ENCODE measurements around the gene SPRTN. TPM values are rescaled to one million over a fixed set of nuclear protein-coding genes. Genes with fewer than 3 reads are reported as not detected.

Gene SPRTN, protein sequence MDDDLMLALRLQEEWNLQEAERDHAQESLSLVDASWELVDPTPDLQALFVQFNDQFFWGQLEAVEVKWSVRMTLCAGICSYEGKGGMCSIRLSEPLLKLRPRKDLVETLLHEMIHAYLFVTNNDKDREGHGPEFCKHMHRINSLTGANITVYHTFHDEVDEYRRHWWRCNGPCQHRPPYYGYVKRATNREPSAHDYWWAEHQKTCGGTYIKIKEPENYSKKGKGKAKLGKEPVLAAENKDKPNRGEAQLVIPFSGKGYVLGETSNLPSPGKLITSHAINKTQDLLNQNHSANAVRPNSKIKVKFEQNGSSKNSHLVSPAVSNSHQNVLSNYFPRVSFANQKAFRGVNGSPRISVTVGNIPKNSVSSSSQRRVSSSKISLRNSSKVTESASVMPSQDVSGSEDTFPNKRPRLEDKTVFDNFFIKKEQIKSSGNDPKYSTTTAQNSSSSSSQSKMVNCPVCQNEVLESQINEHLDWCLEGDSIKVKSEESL
- total RNA-seq (13.4 and 15.9 TPM in 2 replicates), polyA plus RNA-seq (3.5 and 12.3 TPM in 2 replicates), polyA minus RNA-seq (8.9 and 22.1 TPM in 2 replicates)
- total RNA-seq (2013): 13.7 TPM

DNA sequence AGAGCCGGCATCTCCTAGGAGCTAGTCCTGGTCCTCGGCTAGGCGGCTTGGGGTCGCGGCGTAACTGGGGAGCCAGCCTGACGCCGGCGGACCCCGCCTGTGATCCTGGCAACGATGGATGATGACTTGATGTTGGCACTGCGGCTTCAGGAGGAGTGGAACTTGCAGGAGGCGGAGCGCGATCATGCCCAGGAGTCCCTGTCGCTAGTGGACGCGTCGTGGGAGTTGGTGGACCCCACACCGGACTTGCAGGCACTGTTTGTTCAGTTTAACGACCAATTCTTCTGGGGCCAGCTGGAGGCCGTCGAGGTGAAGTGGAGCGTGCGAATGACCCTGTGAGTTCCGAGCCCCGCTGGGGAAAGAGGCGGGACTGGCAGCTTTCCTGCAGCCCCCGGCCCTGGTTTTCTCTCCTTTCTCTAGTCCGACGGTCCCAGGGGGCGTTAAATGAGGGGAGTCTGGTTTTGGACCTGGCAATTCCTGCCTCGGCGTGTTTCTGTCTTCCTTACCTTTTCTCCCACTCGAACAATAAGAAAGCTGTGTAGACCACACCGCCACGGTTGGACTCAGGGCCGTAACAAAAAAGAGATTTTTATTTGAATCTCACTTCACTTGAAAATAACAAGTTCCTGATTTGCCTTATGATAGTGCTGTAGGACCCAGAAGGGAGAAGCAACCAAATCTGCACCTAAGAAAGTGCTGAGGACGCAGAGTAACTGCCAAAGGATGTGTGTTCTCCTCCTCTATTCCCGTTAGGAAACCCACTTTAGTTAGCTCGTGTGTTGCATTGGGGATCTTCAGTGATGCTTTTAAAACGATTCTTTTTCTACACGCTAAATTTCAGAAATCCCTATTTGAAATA is at the start of gene SPRTN:
Gene SPRTN (plus strand): TSS at position 24 of the 859 bp plus-strand sequence. CDS start 91 bp downstream, at position 115.
- Histone ChIP-seq H3K36me3 (replicated peaks in 1 of 2; ENCODE audit: control extremely low read depth in 1 of 2, control insufficient read depth in 1 of 2, extremely low read depth in 1 of 2, insufficient read depth in 2 of 2, low read length in 1 of 2) (peaks cover 3 to 6% of the 10 kb centered on the region in 2 experiments), H3K4me3 (ENCODE audit: control extremely low read depth in 1 of 5, extremely low read depth in 1 of 5, insufficient read depth in 1 of 5, low read depth in 2 of 5, low read length in 4 of 5) (peak within 1 kb of the TSS; percentile 68 to 96 (median 94)), H4K20me1 (ENCODE audit: control insufficient read depth, insufficient read depth, low read length, poor library complexity, severe bottlenecking) (peaks cover 32% of the 10 kb centered on the region), H3K27ac (ENCODE audit: low read length in 2 of 2) (peak within 1 kb of the TSS; percentile 93 to 99), H3K79me2 (ENCODE audit: control insufficient read depth, insufficient read depth, low read length) (peaks cover 84% of the 10 kb centered on the region), H3K4me1 (ENCODE audit: control insufficient read depth in 2 of 2, insufficient read depth in 2 of 2, low read length in 2 of 2) (peaks cover 45 to 46% of the 10 kb centered on the region in 2 donors), H3K9me3 (ENCODE audit: control extremely low read depth in 1 of 3, control insufficient read depth in 2 of 3, insufficient read depth in 1 of 3, low read length in 2 of 3) (peaks cover 0 to 10% (median 0%) of the 10 kb centered on the region in 3 donors), H2AFZ (ENCODE audit: insufficient read depth, low read depth, low read length, poor library complexity, severe bottlenecking) (peak within 1 kb of the TSS; percentile 99), H3K4me2 (replicated peaks; ENCODE audit: low read depth, low read length, poor library complexity, severe bottlenecking) (peak within 1 kb of the TSS; percentile 88), H3K9ac (ENCODE audit: low read length) (peak within 1 kb of the TSS; percentile 99), H3K27me3 (replicated peaks in 1 of 4; ENCODE audit: control extremely low read depth in 1 of 4, control insufficient read depth in 3 of 4, insufficient read depth in 4 of 4, low read length in 3 of 4) (no peaks in the 10 kb centered on the region)
- Mint-ChIP-seq H3K27ac (peak within 1 kb of the TSS; percentile 100), H3K9me3 (ENCODE audit: insufficient read depth) (no peaks in the 10 kb centered on the region), H3K27me3 (peaks cover 3% of the 10 kb centered on the region), H3K4me1 (peaks cover 51% of the 10 kb centered on the region), H3K4me3 (peak within 1 kb of the TSS; percentile 99)
- WGBS (ENCODE audit: insufficient coverage): under 1% methylated on average over 28 of the region's 43 CpGs
- intact Hi-C loops (cut with micrococcal nuclease): loop anchor here (1.0 kb wide), 5 partner anchors 19 to 696 kb away; partner anchors contain the start of genes COG2, EGLN1, GNPAT and TSNAX
- ATAC-seq (ENCODE audit: low read depth): no peak
- no peak for TF ChIP-seq EZH2 (IDR thresholded peaks at IDR 0.05; ENCODE audit: borderline replicate concordance, insufficient read depth, low read depth, low read length, poor library complexity, severe bottlenecking)
- TF ChIP-seq, protein P1, sequence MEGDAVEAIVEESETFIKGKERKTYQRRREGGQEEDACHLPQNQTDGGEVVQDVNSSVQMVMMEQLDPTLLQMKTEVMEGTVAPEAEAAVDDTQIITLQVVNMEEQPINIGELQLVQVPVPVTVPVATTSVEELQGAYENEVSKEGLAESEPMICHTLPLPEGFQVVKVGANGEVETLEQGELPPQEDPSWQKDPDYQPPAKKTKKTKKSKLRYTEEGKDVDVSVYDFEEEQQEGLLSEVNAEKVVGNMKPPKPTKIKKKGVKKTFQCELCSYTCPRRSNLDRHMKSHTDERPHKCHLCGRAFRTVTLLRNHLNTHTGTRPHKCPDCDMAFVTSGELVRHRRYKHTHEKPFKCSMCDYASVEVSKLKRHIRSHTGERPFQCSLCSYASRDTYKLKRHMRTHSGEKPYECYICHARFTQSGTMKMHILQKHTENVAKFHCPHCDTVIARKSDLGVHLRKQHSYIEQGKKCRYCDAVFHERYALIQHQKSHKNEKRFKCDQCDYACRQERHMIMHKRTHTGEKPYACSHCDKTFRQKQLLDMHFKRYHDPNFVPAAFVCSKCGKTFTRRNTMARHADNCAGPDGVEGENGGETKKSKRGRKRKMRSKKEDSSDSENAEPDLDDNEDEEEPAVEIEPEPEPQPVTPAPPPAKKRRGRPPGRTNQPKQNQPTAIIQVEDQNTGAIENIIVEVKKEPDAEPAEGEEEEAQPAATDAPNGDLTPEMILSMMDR (IDR thresholded peaks at IDR 0.05): no peak
- ChIA-PET CTCF (interaction anchor here (0.9 to 2.5 kb wide), 8 partner anchors 17 to 1830 kb away, joined by 3 to 11 read pairs (median 6); partner anchors contain the start of genes EGLN1, NUP133 and TSNAX), POLR2A (interaction anchor here (0.6 to 1.3 kb wide), 4 partner anchors 83 to 1613 kb away, joined by 4 to 10 read pairs (median 7); no protein-coding TSS in a partner anchor)
- DNase-seq: no peak
